IMR-90 (cell line): ENCODE data around the gene CHIT1. TPM values are rescaled to one million over a fixed set of nuclear protein-coding genes. Genes with fewer than 3 reads are reported as not detected.

Experiments used
- ATAC-seq: fragments of 200-7000 bp; cut with Tn5 transposase; 2 replicates; pipeline ENCODE4 v1.9.1; 2020; ENCODE audit warnings: low read depth, mild to moderate bottlenecking, moderate library complexity
- BruUV-seq: library from RNA; stranded (reverse); fragments of 400-500 nt; replicated peaks from 2 replicates; lab custom pipeline; 2021; lab: Mats Ljungman, UMichigan
- CTCF ChIA-PET: fragments of 300-600 bp; formaldehyde crosslinking; extraction: SDS; loops from one replicate; lab custom pipeline; 2021; ENCODE audit warnings: antibody characterized with exemption; lab: Yijun Ruan, JAX
- POLR2A ChIA-PET: fragments of 300-600 bp; sonication (Branson Sonifier 250); formaldehyde crosslinking; loops from one replicate; lab custom pipeline; 2022; ENCODE audit warnings: antibody characterized with exemption; ENCODE audit not compliant: unreplicated experiment; lab: Charles Lee
- DNase-seq: peaks from one replicate; pipeline ENCODE4 v3.0.0; 2013
- H2AFZ ChIP-seq: replicated peaks from 2 replicates; pipeline ENCODE3; 2013; ENCODE audit warnings: low read length, mild to moderate bottlenecking; ENCODE audit not compliant: poor library complexity
- H2AK5ac ChIP-seq: 2 replicates; pipeline ENCODE4 v1.6.1; 2013; ENCODE audit warnings: low read depth, low read length, inconsistent platforms
- H2AK9ac ChIP-seq: replicated peaks from 2 replicates; pipeline ENCODE3; 2013; ENCODE audit warnings: mild to moderate bottlenecking, low read depth, low read length, moderate library complexity; ENCODE audit not compliant: poor library complexity
- H2BK120ac ChIP-seq: 2 replicates; pipeline ENCODE4 v1.6.1; 2013; ENCODE audit warnings: low read depth, low read length, inconsistent platforms
- H2BK15ac ChIP-seq: 3 replicates; pipeline ENCODE4 v1.6.1; 2013; ENCODE audit warnings: low read depth, low read length, inconsistent platforms
- H2BK20ac ChIP-seq: 2 replicates; pipeline ENCODE4 v1.6.1; 2013; ENCODE audit warnings: low read depth, mild to moderate bottlenecking, inconsistent platforms, low read length, moderate library complexity
- H2BK5ac ChIP-seq: 2 replicates; pipeline ENCODE4 v1.6.1; 2013; ENCODE audit warnings: mild to moderate bottlenecking, low read depth, low read length, inconsistent platforms; ENCODE audit not compliant: poor library complexity, severe bottlenecking
- H3K14ac ChIP-seq: replicated peaks from 2 replicates; pipeline ENCODE4 v1.6.1; 2013; ENCODE audit warnings: low read depth, low read length, inconsistent platforms
- H3K18ac ChIP-seq: 2 replicates; pipeline ENCODE4 v1.6.1; 2013; ENCODE audit warnings: low read depth, low read length, control low read depth
- H3K23ac ChIP-seq: 2 replicates; pipeline ENCODE4 v1.6.1; 2013; ENCODE audit warnings: low read depth, low read length, inconsistent platforms
- H3K27ac ChIP-seq: 2 replicates; pipeline ENCODE4 v1.5.1; 2013; ENCODE audit warnings: mild to moderate bottlenecking, control low read depth, low read length; ENCODE audit not compliant: insufficient read depth
- H3K27me3 ChIP-seq: 2 replicates; pipeline ENCODE4 v1.6.1; 2013; ENCODE audit warnings: low read length; ENCODE audit not compliant: control insufficient read depth, insufficient read depth
- H3K36me3 ChIP-seq: 2 replicates; pipeline ENCODE4 v1.6.1; 2013; ENCODE audit warnings: low read length, mixed read lengths; ENCODE audit not compliant: control insufficient read depth, insufficient read depth
- H3K4ac ChIP-seq: 2 replicates; pipeline ENCODE4 v1.6.1; 2013; ENCODE audit warnings: low read depth, low read length, inconsistent platforms
- H3K4me1 ChIP-seq: 2 replicates; pipeline ENCODE4 v1.6.1; 2013; ENCODE audit warnings: low read length, mixed read lengths; ENCODE audit not compliant: control insufficient read depth, insufficient read depth
- H3K4me2 ChIP-seq: 2 replicates; pipeline ENCODE4 v1.6.1; 2013; ENCODE audit warnings: low read depth, mild to moderate bottlenecking, control low read depth, low read length, moderate library complexity
- H3K4me3 ChIP-seq: 2 replicates; pipeline ENCODE4 v1.5.1; 2013; ENCODE audit warnings: low read depth, mild to moderate bottlenecking, control low read depth, low read length, moderate library complexity; ENCODE audit not compliant: insufficient read depth
- H3K56ac ChIP-seq: 2 replicates; pipeline ENCODE4 v1.6.1; 2013; ENCODE audit warnings: low read length, inconsistent platforms; ENCODE audit not compliant: insufficient read depth; ENCODE audit errors: extremely low read depth
- H3K79me1 ChIP-seq, 2 experiments: 2 replicates each; pipeline ENCODE4 v1.6.1; 2013; ENCODE audit warnings: low read length in 2 of 2, inconsistent platforms in 1 of 2, low read depth in 1 of 2
- H3K9ac ChIP-seq: 2 replicates; pipeline ENCODE4 v1.6.1; 2013; ENCODE audit warnings: low read depth, low read length, control low read depth
- H3K9me1 ChIP-seq: 2 replicates; pipeline ENCODE4 v1.6.1; 2013; ENCODE audit warnings: low read length, inconsistent platforms; ENCODE audit not compliant: insufficient read depth
- H3K9me3 ChIP-seq: 2 replicates; pipeline ENCODE4 v1.6.1; 2013; ENCODE audit warnings: low read length; ENCODE audit not compliant: control insufficient read depth, insufficient read depth
- H4K20me1 ChIP-seq: 2 replicates; pipeline ENCODE4 v1.6.1; 2013; ENCODE audit warnings: low read length, inconsistent platforms; ENCODE audit not compliant: insufficient read depth
- H4K5ac ChIP-seq: 2 replicates; pipeline ENCODE4 v1.6.1; 2013; ENCODE audit warnings: mild to moderate bottlenecking, low read depth, low read length, control low read depth
- H4K8ac ChIP-seq, 2 experiments: 2 replicates each; pipeline ENCODE4 v1.6.1; 2013; ENCODE audit warnings: low read depth in 2 of 2, low read length in 2 of 2, control low read depth in 1 of 2, inconsistent platforms in 1 of 2
- H4K91ac ChIP-seq: 2 replicates; pipeline ENCODE4 v1.6.1; 2013; ENCODE audit warnings: low read depth, low read length, inconsistent platforms; ENCODE audit not compliant: insufficient read depth
- BHLHE40 ChIP-seq: fragments of 150-350 bp; IDR thresholded peaks from 2 replicates; pipeline ENCODE4 v1.6.1; 2016; ENCODE audit warnings: mild to moderate bottlenecking, low read depth, low read length
- CHD1 ChIP-seq: IDR thresholded peaks from 2 replicates; pipeline ENCODE4 v1.6.1; 2012; ENCODE audit warnings: low read depth, low read length, improper control_type of control experiment
- FOS ChIP-seq: fragments of 150-350 bp; IDR thresholded peaks from 2 replicates; pipeline ENCODE4 v1.6.1; 2016; ENCODE audit warnings: low read depth, low read length
- MAFK ChIP-seq: IDR thresholded peaks from 2 replicates; pipeline ENCODE4 v1.6.1; 2012; ENCODE audit warnings: low read depth, low read length, improper control_type of control experiment
- MAZ ChIP-seq: IDR thresholded peaks from 2 replicates; pipeline ENCODE4 v1.6.1; 2012; ENCODE audit warnings: low read depth, mild to moderate bottlenecking, low read length, improper control_type of control experiment, moderate library complexity, borderline replicate concordance
- MXI1 ChIP-seq: IDR thresholded peaks from 2 replicates; pipeline ENCODE4 v1.6.1; 2012; ENCODE audit warnings: low read depth, mild to moderate bottlenecking, low read length, moderate library complexity, borderline replicate concordance
- RAD21 ChIP-seq: IDR thresholded peaks from 2 replicates; pipeline ENCODE4 v1.6.1; 2012; ENCODE audit warnings: low read length, improper control_type of control experiment
- RFX5 ChIP-seq: IDR thresholded peaks from 2 replicates; pipeline ENCODE4 v1.8.0; 2012; ENCODE audit warnings: low read depth, mild to moderate bottlenecking, low read length, moderate library complexity
- WGBS, 2 experiments: methylation state at CpG; one replicate each; pipeline versions ENCODE4 v1.1.5 to v1.1.7; 2013; ENCODE audit warnings: missing lambda C conversion rate in 2 of 2; ENCODE audit not compliant: insufficient read length in 1 of 2; ENCODE audit errors: extremely low coverage in 2 of 2; 5-methylcytosine and 5-hydroxymethylcytosine counted together
- dilution Hi-C: fragments of 300-500 bp; cut with HindIII; formaldehyde crosslinking; loops from one replicate; pipeline ENCODE4 v1.14.3; 2018; ENCODE audit warnings: low sequenced_read_pairs; ENCODE audit not compliant: unreplicated experiment
- in situ Hi-C: fragments of 300-500 bp; cut with MboI; formaldehyde crosslinking; loops from 3 replicates; pipeline ENCODE4 v1.14.3; 2019; ENCODE audit warnings: low sequenced_read_pairs, inconsistent platforms, mixed read lengths
- intact Hi-C: fragments of 100-400 bp; cut with micrococcal nuclease; formaldehyde crosslinking; loops from 2 replicates; pipeline ENCODE4 v1.10.0; 2022
- polyA plus RNA-seq, 3 experiments: library from polyadenylated mRNA; depleted of rRNA; stranded (reverse); fragments of >200 nt; gene quantifications; 2 replicates each; pipeline ENCODE4 v1.2.3, GENCODE V29; 2012; ENCODE audit warnings: low replicate concordance in 1 of 3
- total RNA-seq: library from RNA; depleted of rRNA; stranded (reverse); fragments of >200 nt; gene quantifications from 2 replicates; pipeline ENCODE4 v1.2.3, GENCODE V29; 2012
- TF ChIP-seq, protein P1 (sequence below): conservative IDR thresholded peaks from 2 replicates; pipeline ENCODE4 v1.5.1; 2012; ENCODE audit warnings: mild to moderate bottlenecking, low read depth, low read length, improper control_type of control experiment
- TF ChIP-seq, protein P2 (sequence below): fragments of 150-350 bp; IDR thresholded peaks from 2 replicates; pipeline ENCODE4 v1.6.1; 2016; ENCODE audit warnings: low read depth, mild to moderate bottlenecking, low read length, moderate library complexity, borderline replicate concordance

Gene CHIT1
- total and polyA plus RNA-seq, 2 of the 4 experiments (the other 2 are of a cell fraction) = not detected

DNA sequence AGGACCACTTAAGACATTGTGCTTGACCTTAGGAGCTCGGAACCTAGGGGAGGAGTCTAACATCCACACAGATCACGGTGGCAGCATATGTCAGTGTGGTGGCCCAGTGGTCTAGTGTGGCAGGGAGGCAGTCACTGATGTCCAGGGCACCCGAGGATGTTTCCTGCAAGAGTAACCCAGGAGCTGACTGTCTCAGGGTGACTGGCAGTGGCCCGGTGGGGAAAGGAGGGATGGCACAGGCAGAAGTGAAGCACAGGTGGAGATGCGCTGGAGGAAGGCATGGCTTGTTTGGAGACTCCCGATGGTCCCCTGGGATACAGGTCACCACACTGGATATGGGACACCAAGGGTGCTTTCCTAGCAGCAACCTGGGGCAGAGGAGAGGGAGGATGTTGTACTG is 16.3 kb downstream of the CHIT1 start:
- Histone ChIP-seq H3K9ac (no peak overlapping the region), H2AK5ac (no peak overlapping the region), H3K14ac (no peak overlapping the region), H2BK120ac (no peak overlapping the region), H3K4ac (no peak overlapping the region), H3K4me2 (no peak overlapping the region), H2AFZ (peak overlapping the region; percentile 51), H4K91ac (no peak overlapping the region), H4K5ac (no peak overlapping the region), H2AK9ac (no peak overlapping the region), H3K9me1 (no peaks in the 10 kb centered on the region), H3K36me3 (no peaks in the 10 kb centered on the region), H3K27ac (no peak overlapping the region), H4K20me1 (no peaks in the 10 kb centered on the region; the same call in 1 of the 2 replicates), H3K18ac (no peak overlapping the region), H3K56ac (no peak overlapping the region), H2BK5ac (no peak overlapping the region), H3K4me1 (no peaks in the 10 kb centered on the region), H3K9me3 (no peaks in the 10 kb centered on the region), H3K79me1 (no peaks in the 10 kb centered on the region), H2BK15ac (no peak overlapping the region), H3K4me3 (no peak overlapping the region), H3K27me3 (peaks cover 25% of the 10 kb centered on the region), H2BK20ac (no peak overlapping the region), H4K8ac (no peak overlapping the region), H3K23ac (no peak overlapping the region)
- BruUV-seq = no TSS peak
- TF ChIP-seq, protein P1, sequence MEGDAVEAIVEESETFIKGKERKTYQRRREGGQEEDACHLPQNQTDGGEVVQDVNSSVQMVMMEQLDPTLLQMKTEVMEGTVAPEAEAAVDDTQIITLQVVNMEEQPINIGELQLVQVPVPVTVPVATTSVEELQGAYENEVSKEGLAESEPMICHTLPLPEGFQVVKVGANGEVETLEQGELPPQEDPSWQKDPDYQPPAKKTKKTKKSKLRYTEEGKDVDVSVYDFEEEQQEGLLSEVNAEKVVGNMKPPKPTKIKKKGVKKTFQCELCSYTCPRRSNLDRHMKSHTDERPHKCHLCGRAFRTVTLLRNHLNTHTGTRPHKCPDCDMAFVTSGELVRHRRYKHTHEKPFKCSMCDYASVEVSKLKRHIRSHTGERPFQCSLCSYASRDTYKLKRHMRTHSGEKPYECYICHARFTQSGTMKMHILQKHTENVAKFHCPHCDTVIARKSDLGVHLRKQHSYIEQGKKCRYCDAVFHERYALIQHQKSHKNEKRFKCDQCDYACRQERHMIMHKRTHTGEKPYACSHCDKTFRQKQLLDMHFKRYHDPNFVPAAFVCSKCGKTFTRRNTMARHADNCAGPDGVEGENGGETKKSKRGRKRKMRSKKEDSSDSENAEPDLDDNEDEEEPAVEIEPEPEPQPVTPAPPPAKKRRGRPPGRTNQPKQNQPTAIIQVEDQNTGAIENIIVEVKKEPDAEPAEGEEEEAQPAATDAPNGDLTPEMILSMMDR = no peak
- TF ChIP-seq FOS = no peak
- TF ChIP-seq MAZ = no peak
- no peak for TF ChIP-seq MXI1
- no peak for TF ChIP-seq BHLHE40
- TF ChIP-seq CHD1 = no peak
- no peak for TF ChIP-seq RFX5
- TF ChIP-seq MAFK = no peak
- no peak for TF ChIP-seq RAD21
- TF ChIP-seq, protein P2, sequence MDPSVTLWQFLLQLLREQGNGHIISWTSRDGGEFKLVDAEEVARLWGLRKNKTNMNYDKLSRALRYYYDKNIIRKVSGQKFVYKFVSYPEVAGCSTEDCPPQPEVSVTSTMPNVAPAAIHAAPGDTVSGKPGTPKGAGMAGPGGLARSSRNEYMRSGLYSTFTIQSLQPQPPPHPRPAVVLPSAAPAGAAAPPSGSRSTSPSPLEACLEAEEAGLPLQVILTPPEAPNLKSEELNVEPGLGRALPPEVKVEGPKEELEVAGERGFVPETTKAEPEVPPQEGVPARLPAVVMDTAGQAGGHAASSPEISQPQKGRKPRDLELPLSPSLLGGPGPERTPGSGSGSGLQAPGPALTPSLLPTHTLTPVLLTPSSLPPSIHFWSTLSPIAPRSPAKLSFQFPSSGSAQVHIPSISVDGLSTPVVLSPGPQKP = no peak
- no peak for ATAC-seq
- 84% methylated on average over 5 of the region's 6 CpGs; no CpG with 5 or more reads in 1 of the 2 experiments for WGBS, 2 experiments
- CTCF ChIA-PET = interaction anchor here (3.4 kb wide), 1 partner anchor 173 kb away, joined by 14 read pairs; no protein-coding TSS in a partner anchor
- no peak for DNase-seq
- dilution Hi-C loops (no loop called here), intact Hi-C loops (no loop called here), in situ Hi-C loops (loop anchor here (5.0 kb wide), 1 partner anchor 96 kb away; no protein-coding TSS in a partner anchor)
- POLR2A ChIA-PET = no interaction called here
